A673 (cell line): ENCODE measurements around the gene OBSCN. TPM values are rescaled to one million over a fixed set of nuclear protein-coding genes. Genes with fewer than 3 reads are reported as not detected.

Source experiments
- BruUV-seq: library from RNA; stranded (reverse); fragments of 400-500 nt; replicated peaks from 2 replicates; lab custom pipeline; 2021; lab: Mats Ljungman, UMichigan
- CTCF ChIA-PET: fragments of 300-600 bp; sonication (Branson Sonifier 250); formaldehyde crosslinking; loops from one replicate; lab custom pipeline; 2022; ENCODE audit warnings: antibody characterized with exemption; lab: Charles Lee
- POLR2A ChIA-PET: fragments of 300-600 bp; sonication (Branson Sonifier 250); formaldehyde crosslinking; loops from one replicate; lab custom pipeline; 2022; ENCODE audit warnings: antibody characterized with exemption; ENCODE audit not compliant: low non-redundant PET; lab: Charles Lee
- DNase-seq: peaks from one replicate; pipeline ENCODE4 v3.0.0-alpha.2; 2015; ENCODE audit warnings: low spot score
- H3K27ac ChIP-seq: fragments of 200-600 bp; sonication (generic); 2 replicates; pipeline ENCODE4 v1.5.1; 2016; ENCODE audit warnings: mixed run types, low read depth, mild to moderate bottlenecking, mixed read lengths, antibody characterized with exemption, low read length; ENCODE audit not compliant: poor library complexity, severe bottlenecking
- H3K27me3 ChIP-seq: fragments of 200-600 bp; sonication (generic); replicated peaks from 2 replicates; pipeline ENCODE4 v1.6.1; 2017; ENCODE audit warnings: mixed run types, low read depth, mild to moderate bottlenecking, mixed read lengths, antibody characterized with exemption, low read length; ENCODE audit not compliant: insufficient read depth, poor library complexity
- H3K36me3 ChIP-seq: fragments of 200-600 bp; sonication (generic); 2 replicates; pipeline ENCODE4 v1.6.1; 2016; ENCODE audit warnings: mixed run types, mild to moderate bottlenecking, mixed read lengths, antibody characterized with exemption, low read length; ENCODE audit not compliant: insufficient read depth, poor library complexity, severe bottlenecking
- H3K4me1 ChIP-seq: fragments of 200-600 bp; sonication (generic); 2 replicates; pipeline ENCODE4 v1.6.1; 2017; ENCODE audit warnings: mixed run types, mild to moderate bottlenecking, mixed read lengths, antibody characterized with exemption, low read length; ENCODE audit not compliant: insufficient read depth, poor library complexity, severe bottlenecking
- H3K4me3 ChIP-seq: fragments of 200-600 bp; sonication (generic); 2 replicates; pipeline ENCODE4 v1.5.1; 2016; ENCODE audit warnings: low read depth, mixed run types, mild to moderate bottlenecking, mixed read lengths, low read length; ENCODE audit not compliant: poor library complexity, severe bottlenecking
- H3K9me3 ChIP-seq: fragments of 200-600 bp; sonication (generic); 2 replicates; pipeline ENCODE4 v1.6.1; 2016; ENCODE audit warnings: mixed run types, low read depth, mild to moderate bottlenecking, mixed read lengths, antibody characterized with exemption, low read length; ENCODE audit not compliant: poor library complexity, severe bottlenecking
- EZH2 ChIP-seq: fragments of 200-600 bp; sonication (generic); IDR thresholded peaks from 2 replicates; pipeline ENCODE4 v1.6.1; 2017; ENCODE audit warnings: borderline replicate concordance, low read depth, mild to moderate bottlenecking, mixed read lengths, antibody characterized with exemption, low read length; ENCODE audit not compliant: poor library complexity, severe bottlenecking
- intact Hi-C: fragments of 100-400 bp; cut with micrococcal nuclease; formaldehyde crosslinking; loops from one replicate; pipeline ENCODE4 v1.10.0; 2022; ENCODE audit not compliant: unreplicated experiment
- total RNA-seq: library from RNA; stranded (reverse); gene quantifications from 2 replicates; pipeline ENCODE4 v1.2.3, GENCODE V29; 2021
- TF ChIP-seq, protein P1 (sequence below): fragments of 300-800, 200-600 bp; sonication (generic); conservative IDR thresholded peaks from 2 replicates; pipeline ENCODE4 v1.5.1; 2017; ENCODE audit warnings: low read depth, mild to moderate bottlenecking, antibody characterized with exemption, low read length, moderate library complexity, mixed read lengths

OBSCN gene
- total RNA-seq, 1 experiment from 2014 or later, result 37.7 TPM

GRCh38 chr1:228204958-228205357 is 2.9 kb upstream of the OBSCN start:
- Histone ChIP-seq H3K4me3 (no peak overlapping the region), H3K9me3 (peaks cover under 1% of the 10 kb centered on the region), H3K27me3 (no peaks in the 10 kb centered on the region), H3K4me1 (no peaks in the 10 kb centered on the region), H3K27ac (no peak overlapping the region), H3K36me3 (no peaks in the 10 kb centered on the region)
- TF ChIP-seq, protein P1, sequence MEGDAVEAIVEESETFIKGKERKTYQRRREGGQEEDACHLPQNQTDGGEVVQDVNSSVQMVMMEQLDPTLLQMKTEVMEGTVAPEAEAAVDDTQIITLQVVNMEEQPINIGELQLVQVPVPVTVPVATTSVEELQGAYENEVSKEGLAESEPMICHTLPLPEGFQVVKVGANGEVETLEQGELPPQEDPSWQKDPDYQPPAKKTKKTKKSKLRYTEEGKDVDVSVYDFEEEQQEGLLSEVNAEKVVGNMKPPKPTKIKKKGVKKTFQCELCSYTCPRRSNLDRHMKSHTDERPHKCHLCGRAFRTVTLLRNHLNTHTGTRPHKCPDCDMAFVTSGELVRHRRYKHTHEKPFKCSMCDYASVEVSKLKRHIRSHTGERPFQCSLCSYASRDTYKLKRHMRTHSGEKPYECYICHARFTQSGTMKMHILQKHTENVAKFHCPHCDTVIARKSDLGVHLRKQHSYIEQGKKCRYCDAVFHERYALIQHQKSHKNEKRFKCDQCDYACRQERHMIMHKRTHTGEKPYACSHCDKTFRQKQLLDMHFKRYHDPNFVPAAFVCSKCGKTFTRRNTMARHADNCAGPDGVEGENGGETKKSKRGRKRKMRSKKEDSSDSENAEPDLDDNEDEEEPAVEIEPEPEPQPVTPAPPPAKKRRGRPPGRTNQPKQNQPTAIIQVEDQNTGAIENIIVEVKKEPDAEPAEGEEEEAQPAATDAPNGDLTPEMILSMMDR, result no peak
- no peak for TF ChIP-seq EZH2
- intact Hi-C loops, result no loop called here
- CTCF ChIA-PET, result no interaction called here
- POLR2A ChIA-PET, result no interaction called here
- DNase-seq, result no peak
- no TSS peak for BruUV-seq

- no TSS peak for BruUV-seq
- TF ChIP-seq, protein P1, result no peak
- no peak for TF ChIP-seq EZH2
- intact Hi-C loops, result no loop called here
- no peaks in the 10 kb centered on the region for H3K27me3 ChIP-seq
- H3K4me1 ChIP-seq, result no peaks in the 10 kb centered on the region
- no peaks in the 10 kb centered on the region for H3K9me3 ChIP-seq
- POLR2A ChIA-PET, result no interaction called here
- DNase-seq, result no peak
- no peak overlapping the region for H3K27ac ChIP-seq
- CTCF ChIA-PET, result no interaction called here
- H3K36me3 ChIP-seq, result no peaks in the 10 kb centered on the region
- H3K4me3 ChIP-seq, result no peak overlapping the region
Measured at GRCh38 chr1:228205526-228206436, 2.1 kb upstream of the OBSCN start.

DNA sequence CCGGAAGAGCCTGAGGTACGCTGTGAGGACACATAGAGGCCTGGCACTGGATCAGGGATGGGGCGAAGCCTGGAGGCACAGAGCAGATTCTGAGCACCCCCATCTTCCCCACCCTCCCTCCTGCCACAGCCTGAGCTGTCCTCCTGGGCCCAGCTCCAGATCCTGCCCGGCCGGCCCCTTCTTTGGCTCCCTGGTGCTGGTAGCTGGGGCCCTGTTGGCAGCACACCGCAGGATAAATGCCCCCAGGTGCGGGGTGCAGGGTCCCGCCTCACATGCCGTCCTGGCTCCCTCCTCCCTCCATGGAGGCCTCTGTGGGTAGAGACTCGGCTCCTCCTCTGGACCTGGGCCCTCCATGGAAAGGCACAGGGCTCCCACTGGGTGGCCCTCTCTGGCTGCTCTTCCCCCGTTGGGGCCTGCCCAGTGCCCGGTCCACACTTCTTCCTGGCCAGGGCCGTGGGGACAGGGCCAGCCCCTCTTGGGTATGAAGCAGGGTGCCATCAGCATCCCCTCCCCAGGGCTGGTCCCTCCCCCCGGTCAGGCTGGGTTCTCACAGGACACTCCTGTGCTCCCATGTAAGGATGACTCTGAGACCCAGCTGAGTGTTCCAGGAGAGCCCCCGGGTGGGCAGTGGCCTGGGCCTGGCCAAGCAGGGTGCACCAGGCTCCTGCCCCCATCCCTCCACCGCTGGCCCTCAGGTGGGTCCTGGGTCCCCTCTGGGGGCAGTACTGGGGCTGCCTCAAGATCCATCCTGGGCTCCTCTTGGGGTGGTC is 1.1 kb upstream of the OBSCN start:
- CTCF ChIA-PET, result no interaction called here
- no peaks in the 10 kb centered on the region for H3K9me3 ChIP-seq
- no peaks in the 10 kb centered on the region for H3K4me1 ChIP-seq
- BruUV-seq, result no TSS peak
- no peak for TF ChIP-seq EZH2
- TF ChIP-seq, protein P1, result no peak
- no peaks in the 10 kb centered on the region for H3K36me3 ChIP-seq
- POLR2A ChIA-PET, result no interaction called here
- no peaks in the 10 kb centered on the region for H3K27me3 ChIP-seq
- intact Hi-C loops, result no loop called here
- no peak for DNase-seq
- H3K27ac ChIP-seq, result no peak overlapping the region
- H3K4me3 ChIP-seq, result no peak overlapping the region
